ENCODE measurements around the gene VSTM4. TPM values are rescaled to one million over a fixed set of nuclear protein-coding genes. Genes with fewer than 3 reads are reported as not detected.

VSTM4 gene
- total RNA-seq, 1 experiment from 2014 or later, result 0.13 TPM

DNA sequence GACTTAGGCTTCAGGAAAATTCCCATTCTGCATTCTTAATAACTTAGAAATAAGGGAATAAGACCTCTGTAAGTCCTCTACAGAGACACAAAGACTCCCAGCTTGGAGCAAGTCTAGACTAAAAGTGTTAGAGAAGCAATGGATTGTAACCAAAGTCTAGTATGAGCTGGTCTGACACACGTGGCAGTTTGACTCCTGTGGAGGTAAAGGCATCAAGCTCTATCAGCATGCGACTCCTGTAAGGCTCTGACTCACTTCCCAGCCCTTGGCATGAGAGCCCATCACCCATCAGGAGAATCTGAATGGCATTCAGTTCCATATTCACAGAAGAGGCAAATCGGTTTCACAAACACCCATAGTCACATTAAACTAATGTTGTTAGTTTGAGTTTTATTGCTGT, 4.4 kb upstream of the VSTM4 start:
- intact Hi-C loops (cut with micrococcal nuclease; ENCODE audit: unreplicated experiment), result no loop called here
- ChIA-PET CTCF (interaction anchor here (0.6 kb wide), 1 partner anchor 436 kb away, joined by 6 read pairs; no protein-coding TSS in a partner anchor), POLR2A (interaction anchor here (0.5 kb wide), 1 partner anchor 211 kb away, joined by 5 read pairs; no protein-coding TSS in a partner anchor)
- no peak for TF ChIP-seq REST (IDR thresholded peaks at IDR 0.05; ENCODE audit: insufficient read depth in 1 of 2, low read depth in 2 of 2, low read length in 1 of 2)
- no peaks in the 10 kb centered on the region for H3K36me3 ChIP-seq (ENCODE audit: control insufficient read depth, insufficient read depth, low read length)
- ATAC-seq, result no peak
- no peak overlapping the region for H3K27ac ChIP-seq (ENCODE audit: low read length)
- DNase-seq (ENCODE audit: low read depth, low spot score), result no peak
- no peak overlapping the region for H3K4me3 ChIP-seq (ENCODE audit: low read depth in 2 of 2, low read length in 2 of 2)
- H3K9me3 ChIP-seq (ENCODE audit: control insufficient read depth, insufficient read depth, low read depth, low read length), result no peaks in the 10 kb centered on the region
- in situ Hi-C loops (cut with HindIII; ENCODE audit: low pct_unique_long_range_greater_than_20kb, low sequenced_read_pairs), result no loop called here
- H3K4me1 ChIP-seq (ENCODE audit: control insufficient read depth, insufficient read depth, low read length), result no peaks in the 10 kb centered on the region
- no TSS peak for BruUV-seq (replicated peaks)
- peaks cover 12% of the 10 kb centered on the region for H3K27me3 ChIP-seq (ENCODE audit: control insufficient read depth, insufficient read depth, low read length)

DNA sequence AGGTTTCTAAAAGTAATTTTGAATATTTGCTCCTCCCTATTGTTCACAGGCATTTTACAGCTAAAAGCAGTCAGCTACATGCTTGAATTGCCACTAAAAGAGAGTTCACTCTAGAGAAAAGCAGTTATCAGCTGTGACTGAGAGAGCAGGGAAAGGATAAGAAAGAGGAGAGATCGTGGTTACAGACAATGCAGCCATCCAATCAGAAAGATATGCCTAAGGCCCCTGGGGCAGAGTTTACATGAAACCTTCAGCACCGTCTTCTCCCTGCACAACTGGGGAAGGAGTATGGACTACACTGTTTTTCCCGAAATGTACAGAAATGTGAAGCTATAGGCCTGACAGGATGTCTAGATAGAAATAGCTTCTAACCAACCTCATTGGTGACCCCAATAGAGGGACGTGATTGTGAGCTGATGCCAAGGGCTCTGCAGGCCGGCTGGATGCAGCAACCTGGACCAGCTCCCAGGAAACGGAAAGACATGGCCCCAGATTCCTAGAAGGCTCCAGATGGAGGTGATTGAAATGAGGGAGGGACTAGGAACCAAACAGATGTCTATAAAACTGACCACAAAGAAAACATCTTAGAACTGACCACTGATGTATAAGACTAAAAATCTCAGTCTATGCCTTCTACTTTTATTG, 3.2 kb upstream of the VSTM4 start:
- intact Hi-C loops (cut with micrococcal nuclease; ENCODE audit: unreplicated experiment), result no loop called here
- CTCF ChIA-PET, result no interaction called here

More for the DNA sequence above, 3.2 kb upstream of the VSTM4 start:
- Histone ChIP-seq H3K4me1 (ENCODE audit: control insufficient read depth, insufficient read depth, low read length) (no peaks in the 10 kb centered on the region), H3K4me3 (ENCODE audit: low read depth in 2 of 2, low read length in 2 of 2) (no peak overlapping the region), H3K9me3 (ENCODE audit: control insufficient read depth, insufficient read depth, low read depth, low read length) (no peaks in the 10 kb centered on the region), H3K36me3 (ENCODE audit: control insufficient read depth, insufficient read depth, low read length) (no peaks in the 10 kb centered on the region), H3K27ac (ENCODE audit: low read length) (no peak overlapping the region), H3K27me3 (ENCODE audit: control insufficient read depth, insufficient read depth, low read length) (peaks cover 19% of the 10 kb centered on the region)
- no peak for TF ChIP-seq REST (IDR thresholded peaks at IDR 0.05; ENCODE audit: insufficient read depth in 1 of 2, low read depth in 2 of 2, low read length in 1 of 2)
- TF ChIP-seq TCF7L2 (IDR thresholded peaks at IDR 0.05; ENCODE audit: low read depth, low read length), result no peak
- no TSS peak for BruUV-seq (replicated peaks)
- in situ Hi-C loops (cut with HindIII; ENCODE audit: low pct_unique_long_range_greater_than_20kb, low sequenced_read_pairs), result no loop called here
- ATAC-seq, result no peak
- POLR2A ChIA-PET, result no interaction called here
- DNase-seq (ENCODE audit: low read depth, low spot score), result no peak
